ENCODE results near the gene ACSM2B. TPM values are rescaled to one million over a fixed set of nuclear protein-coding genes. Genes with fewer than 3 reads are reported as not detected.

The ACSM2B gene
- total and polyA plus RNA-seq, 10 of the 15 experiments (the other 5 are each of a cell fraction or from before 2014, with no cell fraction given), result not detected

DNA sequence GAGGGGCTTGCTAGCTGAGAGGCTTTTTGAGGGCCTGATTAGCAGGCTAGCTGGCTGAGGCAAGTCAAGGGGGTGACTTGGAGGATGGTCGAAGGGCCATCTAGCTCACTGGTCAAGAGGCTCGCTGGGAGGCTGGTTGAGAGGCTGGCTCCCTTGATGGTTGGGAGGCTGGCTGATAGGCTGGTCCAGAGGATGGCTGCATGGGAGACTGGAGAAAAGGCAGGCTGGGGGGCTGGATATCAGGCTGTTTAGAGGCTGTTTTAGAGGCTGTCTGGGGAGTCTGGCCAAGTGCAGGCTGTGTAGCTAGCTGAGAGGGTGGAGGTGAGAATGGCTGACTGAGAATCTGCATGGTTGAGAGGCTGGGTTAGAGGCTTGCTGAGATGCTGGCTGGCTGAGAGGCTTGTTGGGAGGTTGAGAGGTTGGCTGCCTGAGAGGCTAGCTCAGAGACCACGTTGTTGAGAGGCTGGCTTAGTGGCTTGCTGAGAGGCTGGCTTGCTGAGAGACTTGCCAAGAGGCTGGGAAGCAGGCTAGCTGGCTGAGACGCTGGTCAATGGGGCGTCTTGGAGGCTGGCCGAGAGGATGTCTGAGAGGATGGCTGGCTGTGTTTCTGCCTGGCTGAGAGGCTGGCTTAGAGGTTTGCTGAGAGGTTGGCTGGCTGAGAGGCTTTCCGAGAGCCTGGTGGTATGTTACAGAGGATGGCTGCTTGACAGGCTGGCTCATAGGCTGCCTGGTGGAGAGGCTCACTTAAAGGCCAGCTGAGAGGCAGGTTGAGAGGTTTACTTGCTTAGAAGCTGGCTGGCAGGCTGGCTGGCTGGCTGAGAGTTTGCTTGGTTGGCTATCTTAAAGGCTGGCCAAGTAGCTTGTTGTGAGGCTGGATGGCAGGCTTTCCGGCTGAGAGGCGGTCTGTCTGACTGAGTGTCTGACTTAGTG is 36.6 kb upstream of the ACSM2B start:
- Histone ChIP-seq H3K4me3 (no peak overlapping the region), H3K27me3 (replicated peaks in 1 of 2; ENCODE audit: control insufficient read depth in 2 of 2, insufficient read depth in 2 of 2, low read length in 1 of 2) (no peaks in the 10 kb centered on the region; a peak in 1 of 4 replicates), H2AFZ (ENCODE audit: control insufficient read depth, low read depth, low read length) (no peak overlapping the region), H3K4me1 (ENCODE audit: control insufficient read depth, insufficient read depth, low read length) (no peaks in the 10 kb centered on the region), H3K79me2 (ENCODE audit: control insufficient read depth, insufficient read depth, low read length) (no peaks in the 10 kb centered on the region), H3K4me2 (ENCODE audit: control insufficient read depth, insufficient read depth) (no peak overlapping the region), H3K27ac (ENCODE audit: control insufficient read depth, insufficient read depth) (no peak overlapping the region), H4K20me1 (ENCODE audit: control insufficient read depth, insufficient read depth) (no peaks in the 10 kb centered on the region), H3K36me3 (ENCODE audit: control insufficient read depth in 2 of 2, insufficient read depth in 2 of 2, low read length in 1 of 2) (no peaks in the 10 kb centered on the region), H3K9me3 (replicated peaks; ENCODE audit: control insufficient read depth, insufficient read depth, low read length) (no peaks in the 10 kb centered on the region), H3K9ac (ENCODE audit: control insufficient read depth, insufficient read depth, low read length) (no peak overlapping the region)
- POLR2A ChIA-PET, result no interaction called here
- in situ Hi-C loops (cut with MboI), result no loop called here
- RAD21 ChIA-PET (ENCODE audit: unreplicated experiment), result no interaction called here
- intact Hi-C loops (cut with micrococcal nuclease; ENCODE audit: unreplicated experiment), result no loop called here
- 16% methylated on average over 9 of the region's 9 CpGs for WGBS (ENCODE audit: insufficient coverage, insufficient replicate concordance, low lambda C conversion rate, missing lambda C conversion rate)
- DNase-seq (ENCODE audit: low read depth, low spot score) (no peak), ATAC-seq (no peak), FAIRE-seq (no peak)
- TF ChIP-seq EZH2 (IDR thresholded peaks at IDR 0.05; ENCODE audit: borderline replicate concordance, control insufficient read depth, low read depth, low read length), result no peak
- TF ChIP-seq TCF3 (IDR thresholded peaks at IDR 0.05; ENCODE audit: borderline replicate concordance, insufficient read depth, low read depth, low read length), result no peak
- no peak for TF ChIP-seq MEF2B (IDR thresholded peaks at IDR 0.05; ENCODE audit: partially characterized antibody, poor library complexity, severe bottlenecking)
- no peak for TF ChIP-seq BMI1 (IDR thresholded peaks at IDR 0.05; ENCODE audit: borderline replicate concordance)
- TF ChIP-seq CHD2 (IDR thresholded peaks at IDR 0.05; ENCODE audit: borderline replicate concordance, low read depth, low read length), result no peak
- TF ChIP-seq, protein P1, sequence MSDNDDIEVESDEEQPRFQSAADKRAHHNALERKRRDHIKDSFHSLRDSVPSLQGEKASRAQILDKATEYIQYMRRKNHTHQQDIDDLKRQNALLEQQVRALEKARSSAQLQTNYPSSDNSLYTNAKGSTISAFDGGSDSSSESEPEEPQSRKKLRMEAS (IDR thresholded peaks at IDR 0.05; ENCODE audit: low read depth, low read length), result no peak
- TF ChIP-seq, protein P2, sequence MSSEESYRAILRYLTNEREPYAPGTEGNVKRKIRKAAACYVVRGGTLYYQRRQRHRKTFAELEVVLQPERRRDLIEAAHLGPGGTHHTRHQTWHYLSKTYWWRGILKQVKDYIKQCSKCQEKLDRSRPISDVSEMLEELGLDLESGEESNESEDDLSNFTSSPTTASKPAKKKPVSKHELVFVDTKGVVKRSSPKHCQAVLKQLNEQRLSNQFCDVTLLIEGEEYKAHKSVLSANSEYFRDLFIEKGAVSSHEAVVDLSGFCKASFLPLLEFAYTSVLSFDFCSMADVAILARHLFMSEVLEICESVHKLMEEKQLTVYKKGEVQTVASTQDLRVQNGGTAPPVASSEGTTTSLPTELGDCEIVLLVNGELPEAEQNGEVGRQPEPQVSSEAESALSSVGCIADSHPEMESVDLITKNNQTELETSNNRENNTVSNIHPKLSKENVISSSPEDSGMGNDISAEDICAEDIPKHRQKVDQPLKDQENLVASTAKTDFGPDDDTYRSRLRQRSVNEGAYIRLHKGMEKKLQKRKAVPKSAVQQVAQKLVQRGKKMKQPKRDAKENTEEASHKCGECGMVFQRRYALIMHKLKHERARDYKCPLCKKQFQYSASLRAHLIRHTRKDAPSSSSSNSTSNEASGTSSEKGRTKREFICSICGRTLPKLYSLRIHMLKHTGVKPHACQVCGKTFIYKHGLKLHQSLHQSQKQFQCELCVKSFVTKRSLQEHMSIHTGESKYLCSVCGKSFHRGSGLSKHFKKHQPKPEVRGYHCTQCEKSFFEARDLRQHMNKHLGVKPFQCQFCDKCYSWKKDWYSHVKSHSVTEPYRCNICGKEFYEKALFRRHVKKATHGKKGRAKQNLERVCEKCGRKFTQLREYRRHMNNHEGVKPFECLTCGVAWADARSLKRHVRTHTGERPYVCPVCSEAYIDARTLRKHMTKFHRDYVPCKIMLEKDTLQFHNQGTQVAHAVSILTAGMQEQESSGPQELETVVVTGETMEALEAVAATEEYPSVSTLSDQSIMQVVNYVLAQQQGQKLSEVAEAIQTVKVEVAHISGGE (CRISPR knock-in tag; IDR thresholded peaks at IDR 0.05), result no peak
- TF ChIP-seq DPF2 (IDR thresholded peaks at IDR 0.05), result no peak
- TF ChIP-seq POLR2AphosphoS2 (IDR thresholded peaks at IDR 0.05; ENCODE audit: low read depth, low read length), result no peak
- no peak for TF ChIP-seq MYC (IDR thresholded peaks at IDR 0.05; ENCODE audit: insufficient read depth, insufficient read length, insufficient replicate concordance, low read length, severe bottlenecking)
- no TSS peak for BruUV-seq (replicated peaks)
- CTCF ChIA-PET, result no interaction called here
- SMC1A ChIA-PET (ENCODE audit: uncharacterized antibody, unreplicated experiment), result no interaction called here

All from GM12878 (cell line).